VCaP (cell line): ENCODE measurements around the gene NTF4.

Experiments
- H3K27ac ChIP-seq: fragments of 450-650 bp; 2 replicates; pipeline ENCODE4 v1.5.1; 2017
- TF ChIP-seq, protein P1 (sequence below): fragments of 450-650 bp; conservative IDR thresholded peaks from 2 replicates; pipeline ENCODE4 v1.5.1; 2017; ENCODE audit warnings: mild to moderate bottlenecking, moderate library complexity

NTF4 gene

DNA sequence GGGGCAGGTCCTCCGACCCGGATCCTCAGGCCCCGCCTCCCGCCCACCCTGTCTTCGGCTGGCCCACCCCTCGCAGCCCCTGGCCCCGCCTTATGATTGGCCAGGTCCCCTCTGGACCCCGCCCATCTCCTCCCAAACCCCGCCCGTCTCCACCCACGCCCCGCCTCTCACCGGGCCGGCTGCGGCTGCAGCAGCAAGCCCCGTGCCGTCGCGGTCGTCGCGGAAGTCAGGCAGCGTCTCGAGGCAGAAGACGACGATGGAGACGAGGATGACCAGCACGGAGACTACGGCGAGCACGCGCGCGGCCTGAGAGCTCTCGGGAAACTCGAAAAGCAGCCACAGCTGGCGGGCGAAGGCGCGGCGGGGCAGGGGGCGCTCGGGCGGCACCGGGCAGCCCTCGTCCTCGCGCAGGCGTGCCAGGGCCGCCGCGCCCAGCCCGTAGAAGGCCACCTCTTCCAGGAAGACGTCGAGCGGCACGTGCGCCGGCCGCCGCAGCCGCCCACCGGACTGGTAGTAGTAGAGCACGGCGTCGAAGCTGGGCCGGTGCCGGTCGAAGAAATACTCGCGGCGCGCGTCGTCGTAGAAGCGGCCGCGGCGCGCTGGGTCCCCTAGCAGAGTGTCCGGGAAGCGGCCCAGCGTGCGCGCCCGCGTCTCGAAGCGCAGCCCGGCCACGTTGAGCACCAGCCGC, 7.4 kb upstream of the NTF4 start:
- TF ChIP-seq, protein P1, sequence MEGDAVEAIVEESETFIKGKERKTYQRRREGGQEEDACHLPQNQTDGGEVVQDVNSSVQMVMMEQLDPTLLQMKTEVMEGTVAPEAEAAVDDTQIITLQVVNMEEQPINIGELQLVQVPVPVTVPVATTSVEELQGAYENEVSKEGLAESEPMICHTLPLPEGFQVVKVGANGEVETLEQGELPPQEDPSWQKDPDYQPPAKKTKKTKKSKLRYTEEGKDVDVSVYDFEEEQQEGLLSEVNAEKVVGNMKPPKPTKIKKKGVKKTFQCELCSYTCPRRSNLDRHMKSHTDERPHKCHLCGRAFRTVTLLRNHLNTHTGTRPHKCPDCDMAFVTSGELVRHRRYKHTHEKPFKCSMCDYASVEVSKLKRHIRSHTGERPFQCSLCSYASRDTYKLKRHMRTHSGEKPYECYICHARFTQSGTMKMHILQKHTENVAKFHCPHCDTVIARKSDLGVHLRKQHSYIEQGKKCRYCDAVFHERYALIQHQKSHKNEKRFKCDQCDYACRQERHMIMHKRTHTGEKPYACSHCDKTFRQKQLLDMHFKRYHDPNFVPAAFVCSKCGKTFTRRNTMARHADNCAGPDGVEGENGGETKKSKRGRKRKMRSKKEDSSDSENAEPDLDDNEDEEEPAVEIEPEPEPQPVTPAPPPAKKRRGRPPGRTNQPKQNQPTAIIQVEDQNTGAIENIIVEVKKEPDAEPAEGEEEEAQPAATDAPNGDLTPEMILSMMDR = no peak
- no peak overlapping the region for H3K27ac ChIP-seq

DNA sequence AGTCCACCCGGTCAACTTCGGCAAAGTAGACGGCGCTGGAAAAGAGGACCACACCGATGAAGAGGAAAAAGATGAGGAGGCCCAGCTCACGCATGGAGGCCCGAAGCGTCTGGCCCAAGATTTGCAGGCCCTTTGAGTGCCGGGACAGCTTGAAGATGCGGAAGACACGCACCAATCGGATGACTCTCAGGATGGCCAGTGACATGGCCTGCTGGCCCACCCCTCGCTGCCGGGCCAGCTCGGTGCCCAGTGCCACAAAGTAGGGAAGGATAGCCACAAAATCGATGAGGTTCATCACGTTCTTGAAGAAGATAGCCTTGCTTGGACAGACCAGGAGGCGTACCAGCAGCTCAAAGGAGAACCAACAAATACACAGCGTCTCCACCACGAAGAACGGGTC, 5.8 kb upstream of the NTF4 start:
- TF ChIP-seq, protein P1 = no peak
- no peak overlapping the region for H3K27ac ChIP-seq

- no peak overlapping the region for H3K27ac ChIP-seq
Measured at GRCh38 chr19:49069026-49069425, 4.4 kb upstream of the NTF4 start.

GRCh38 chr19:49067554-49067953, 2.9 kb upstream of the NTF4 start:
- H3K27ac ChIP-seq = no peak overlapping the region
- TF ChIP-seq, protein P1 = no peak

More at GRCh38 chr19:49069026-49069425, 4.4 kb upstream of the NTF4 start:
- TF ChIP-seq, protein P1 = no peak

DNA sequence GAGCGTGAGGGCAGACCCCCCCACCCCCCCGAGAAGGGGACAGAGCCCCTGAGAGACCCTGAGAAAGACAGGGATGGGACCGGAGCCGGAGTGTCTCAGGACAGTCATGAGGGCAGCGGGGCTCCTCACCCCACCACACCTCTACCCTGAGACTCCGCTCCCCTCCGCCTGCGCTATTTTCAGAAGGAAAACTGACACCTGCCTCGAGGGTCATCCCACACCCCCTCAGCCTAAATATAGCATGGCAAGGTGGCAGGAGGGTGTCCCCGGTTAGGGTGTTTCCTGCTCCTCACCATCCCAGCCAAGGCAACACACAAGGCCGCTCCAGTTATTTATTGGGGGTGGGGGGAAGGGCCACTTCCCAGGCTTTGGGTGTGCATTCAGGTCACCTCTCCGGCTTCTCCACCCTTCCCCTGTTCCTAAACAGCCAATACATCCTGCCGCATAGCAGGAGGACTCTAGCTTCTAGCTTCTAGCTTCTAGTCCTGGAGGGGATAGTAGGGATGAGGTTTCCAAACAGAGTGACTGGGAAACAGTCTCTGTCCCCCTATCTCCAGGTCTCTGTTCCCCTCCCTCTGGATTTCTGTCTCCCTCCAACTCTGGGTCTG, 1.4 kb upstream of the NTF4 start:
- TF ChIP-seq, protein P1 = no peak
- H3K27ac ChIP-seq = no peak overlapping the region

DNA sequence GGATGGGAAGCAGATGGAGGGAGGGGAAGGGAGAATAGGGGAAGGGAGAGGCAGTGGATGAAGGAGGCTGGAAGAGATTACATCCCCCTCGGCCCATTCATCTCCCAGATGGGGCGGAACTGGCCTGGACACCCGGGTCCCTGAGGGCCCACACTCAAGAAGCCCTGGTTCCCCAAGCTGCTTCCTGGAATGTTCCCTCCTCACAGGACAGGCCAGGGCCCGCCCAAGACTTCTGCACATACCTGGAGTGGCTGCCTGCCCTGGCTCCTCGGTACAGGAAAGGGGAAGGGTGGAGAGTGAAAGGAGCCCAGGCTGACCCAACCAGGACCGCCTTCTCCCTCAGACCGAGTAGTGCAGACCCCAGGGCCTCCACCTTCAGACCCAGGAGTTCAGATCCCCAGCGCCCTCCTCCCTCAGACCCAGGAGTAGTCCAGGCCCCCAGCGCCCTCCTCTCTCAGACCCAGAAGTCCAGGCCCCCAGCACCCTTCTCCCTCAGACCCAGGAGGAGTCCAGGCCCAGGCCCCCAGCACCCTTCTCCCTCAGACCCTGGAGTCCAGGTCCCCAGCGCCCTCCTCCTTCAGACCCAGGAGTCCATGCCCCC, 489 bp downstream of the NTF4 start:
- TF ChIP-seq, protein P1 = no peak

DNA sequence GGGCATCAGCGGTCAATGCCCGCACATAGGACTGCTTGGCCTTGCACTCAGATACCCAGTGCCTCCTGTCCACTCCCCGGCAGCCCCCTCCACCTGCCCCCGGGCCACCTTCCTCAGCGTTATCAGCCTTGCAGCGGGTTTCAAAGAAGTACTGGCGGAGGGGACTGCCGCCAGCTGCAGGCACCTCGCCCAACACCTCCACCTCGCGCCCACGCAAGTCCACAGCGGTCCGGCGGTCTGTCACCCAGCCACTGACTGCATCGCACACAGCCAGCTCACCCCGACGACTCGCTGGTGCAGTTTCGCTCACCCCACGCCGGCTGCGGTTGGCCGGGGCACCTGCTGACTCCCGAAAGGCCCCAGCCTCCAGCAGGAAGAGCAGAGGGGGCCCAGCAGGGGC, 3.2 kb downstream of the NTF4 start:
- no peak overlapping the region for H3K27ac ChIP-seq
- TF ChIP-seq, protein P1 = no peak

More for the DNA sequence above, 489 bp downstream of the NTF4 start:
- H3K27ac ChIP-seq = peak overlapping the region; percentile 57; the same call in 1 of the 2 replicates
